ENCODE results near the gene ZNF84. TPM values are rescaled to one million over a fixed set of nuclear protein-coding genes. Genes with fewer than 3 reads are reported as not detected.

The ZNF84 gene
- total RNA-seq, 6 experiments from 2014 or later = 5.1 to 10.2 (median 8.5) TPM

- Histone ChIP-seq H3K36me3 (no peaks in the 10 kb centered on the region), H3K4me1 (no peaks in the 10 kb centered on the region), H3K9me3 (peaks cover 0 to 6% (median 0%) of the 10 kb centered on the region in 4 donors), H3K27ac (no peak overlapping the region), H3K27me3 (no peaks in the 10 kb centered on the region), H3K4me3 (no peak overlapping the region)
- ATAC-seq (no peak), DNase-seq (no peak)
- 92% methylated on average over 5 of the region's 7 CpGs for WGBS (ENCODE audit: insufficient coverage, low coverage, low lambda C conversion rate, missing lambda C conversion rate)
- intact Hi-C loops (cut with DNase I) = no loop called here
- TF ChIP-seq CTCF (IDR thresholded peaks at IDR 0.05) = no peak
- TF ChIP-seq POLR2A (IDR thresholded peaks at IDR 0.05) = no peak
These were observed 10.3 kb upstream of the ZNF84 start for GRCh38 chr12:133026996-133027395.

GRCh38 chr12:133038118-133038709, 905 bp downstream of the ZNF84 start:
- Histone ChIP-seq H3K36me3 (peaks cover 0 to 25% (median 9%) of the 10 kb centered on the region in 4 donors), H3K4me3 (peak overlapping the region; percentile 72 to 93 (median 88)), H3K27ac (peak overlapping the region in 2 of 3 donors; percentile 90 to 93), H3K27me3 (no peaks in the 10 kb centered on the region), H3K9me3 (peaks cover 3 to 46% (median 22%) of the 10 kb centered on the region in 4 donors), H3K4me1 (peaks cover 0 to 6% (median 2%) of the 10 kb centered on the region in 4 donors)
- WGBS (ENCODE audit: insufficient coverage, low coverage, low lambda C conversion rate, missing lambda C conversion rate) = 42% methylated on average over 4 of the region's 4 CpGs
- ATAC-seq (no peak), DNase-seq (no peak)
- no peak for TF ChIP-seq POLR2A (IDR thresholded peaks at IDR 0.05)
- intact Hi-C loops (cut with DNase I) = no loop called here

DNA sequence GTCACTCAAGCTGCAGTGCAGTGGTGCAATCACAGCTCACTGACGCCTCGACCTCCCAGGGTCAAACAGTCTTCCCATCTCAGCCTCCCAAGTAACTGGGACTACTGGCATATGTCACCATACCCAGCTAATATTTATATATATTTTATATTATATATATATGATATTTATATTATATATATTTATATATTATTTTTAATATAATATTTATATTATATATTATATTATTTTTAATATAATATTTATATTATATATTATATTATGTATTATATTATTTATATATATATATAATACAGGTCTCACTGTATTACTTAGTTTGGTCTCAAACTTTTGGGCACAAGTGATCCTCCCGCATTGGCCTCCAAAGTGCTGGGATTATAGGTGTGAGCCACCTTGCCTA, 9.4 kb downstream of the ZNF84 start:
- no peaks in the 10 kb centered on the region for H3K4me1 ChIP-seq
- no peak overlapping the region for H3K4me3 ChIP-seq
- peaks cover 0 to 73% (median 34%) of the 10 kb centered on the region in 4 donors for H3K36me3 ChIP-seq
- 94% methylated on average over 3 of the region's 3 CpGs for WGBS (ENCODE audit: insufficient coverage, low coverage, low lambda C conversion rate, missing lambda C conversion rate)
- H3K9me3 ChIP-seq = peaks cover 3 to 73% (median 51%) of the 10 kb centered on the region in 4 donors
- no peaks in the 10 kb centered on the region for H3K27me3 ChIP-seq
- intact Hi-C loops (cut with DNase I) = no loop called here
- DNase-seq (no peak), ATAC-seq (no peak)
- H3K27ac ChIP-seq = no peak overlapping the region
- TF ChIP-seq POLR2A (IDR thresholded peaks at IDR 0.05) = no peak
- TF ChIP-seq CTCF (IDR thresholded peaks at IDR 0.05) = no peak

DNA sequence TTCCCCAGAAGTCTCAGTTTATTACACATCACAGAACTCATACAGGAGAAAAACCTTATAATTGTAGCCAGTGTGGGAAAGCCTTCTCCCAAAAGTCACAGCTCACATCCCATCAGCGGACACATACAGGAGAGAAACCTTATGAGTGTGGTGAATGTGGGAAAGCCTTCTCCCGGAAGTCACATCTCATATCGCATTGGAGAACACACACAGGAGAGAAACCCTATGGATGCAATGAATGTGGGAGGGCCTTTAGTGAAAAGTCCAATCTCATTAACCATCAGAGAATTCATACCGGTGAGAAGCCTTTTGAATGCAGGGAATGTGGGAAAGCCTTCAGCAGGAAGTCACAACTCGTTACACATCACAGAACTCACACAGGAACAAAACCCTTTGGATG, 20.1 kb downstream of the ZNF84 start:
- intact Hi-C loops (cut with DNase I) = no loop called here
- Histone ChIP-seq H3K4me1 (no peaks in the 10 kb centered on the region), H3K36me3 (peaks cover 0 to 26% (median 10%) of the 10 kb centered on the region in 4 donors), H3K4me3 (no peak overlapping the region), H3K27ac (no peak overlapping the region), H3K27me3 (no peaks in the 10 kb centered on the region), H3K9me3 (peaks cover 11 to 96% (median 58%) of the 10 kb centered on the region in 4 donors)
- WGBS (ENCODE audit: insufficient coverage, low coverage, low lambda C conversion rate, missing lambda C conversion rate) = 97% methylated on average over 5 of the region's 5 CpGs
- ATAC-seq (no peak), DNase-seq (no peak)
- no peak for TF ChIP-seq CTCF (IDR thresholded peaks at IDR 0.05)
- TF ChIP-seq POLR2A (IDR thresholded peaks at IDR 0.05) = no peak

- Histone ChIP-seq H3K27ac (no peak overlapping the region), H3K36me3 (peaks cover 0 to 16% (median 4%) of the 10 kb centered on the region in 4 donors), H3K27me3 (no peaks in the 10 kb centered on the region), H3K4me1 (no peaks in the 10 kb centered on the region), H3K9me3 (peaks cover 11 to 96% (median 60%) of the 10 kb centered on the region in 4 donors), H3K4me3 (no peak overlapping the region)
- DNase-seq (no peak), ATAC-seq (no peak)
- 93% methylated on average over 8 of the region's 8 CpGs for WGBS (ENCODE audit: insufficient coverage, low coverage, low lambda C conversion rate, missing lambda C conversion rate)
- intact Hi-C loops (cut with DNase I) = no loop called here
- no peak for TF ChIP-seq CTCF (IDR thresholded peaks at IDR 0.05)
- TF ChIP-seq POLR2A (IDR thresholded peaks at IDR 0.05) = no peak
These were observed 21.1 kb downstream of the ZNF84 start for GRCh38 chr12:133058203-133059113.

Measured in right lobe of liver (tissue), 6 donors.